Activated naive CD4-positive, alpha-beta T cell treated with anti-CD3 and anti-CD28 coated beads, Interleukin-2, amount 50 U/mL, for 72 hours (primary cell): Measurements from ENCODE around the gene ANO6. TPM values are rescaled to one million over a fixed set of nuclear protein-coding genes. Genes with fewer than 3 reads are reported as not detected.
"Not testable (repeated sequence)": the region's sequence is repeated elsewhere in the genome, so short reads cannot be mapped to it uniquely, and the experiment has no call there.

ENCODE experiments used
- ATAC-seq, 2 donors: fragments of 150-1000 bp; cut with Tn5 transposase; 2 replicates each; pipeline ENCODE4 v1.10.0; 2021; ENCODE audit warnings: mild to moderate bottlenecking in 2 of 2, moderate library complexity in 2 of 2
- DNase-seq, 2 donors: peaks; one replicate each; pipeline ENCODE4 v3.0.0; 2021 to 2022; ENCODE audit warnings: low spot score in 2 of 2
- H3K27ac Mint-ChIP-seq, 2 donors: one replicate each; pipeline ENCODE4 v1.8.0; 2022; ENCODE audit warnings: mild to moderate bottlenecking in 2 of 2, mixed read lengths in 2 of 2
- H3K36me3 Mint-ChIP-seq, 2 donors: one replicate each; pipeline ENCODE4 v1.8.0; 2022; ENCODE audit warnings: mixed read lengths in 2 of 2
- H3K9me3 Mint-ChIP-seq, 2 donors: one replicate each; pipeline ENCODE4 v1.8.0; 2022; ENCODE audit warnings: mixed read lengths in 2 of 2
- total RNA-seq, 2 donors: library from RNA; stranded (reverse); gene quantifications; one replicate each; pipeline ENCODE4 v1.2.3, GENCODE V29; 2022

ANO6 gene
- total RNA-seq, 2 donors from 2014 or later = 13.3 to 25.5 TPM

- Mint-ChIP-seq H3K36me3 (no peaks in the 10 kb centered on the region), H3K27ac (no peak overlapping the region), H3K9me3 (no peaks in the 10 kb centered on the region)
- ATAC-seq = no peak
- DNase-seq = no peak
These were observed 40.8 kb downstream of the ANO6 start for GRCh38 chr12:45256721-45257120.

DNA sequence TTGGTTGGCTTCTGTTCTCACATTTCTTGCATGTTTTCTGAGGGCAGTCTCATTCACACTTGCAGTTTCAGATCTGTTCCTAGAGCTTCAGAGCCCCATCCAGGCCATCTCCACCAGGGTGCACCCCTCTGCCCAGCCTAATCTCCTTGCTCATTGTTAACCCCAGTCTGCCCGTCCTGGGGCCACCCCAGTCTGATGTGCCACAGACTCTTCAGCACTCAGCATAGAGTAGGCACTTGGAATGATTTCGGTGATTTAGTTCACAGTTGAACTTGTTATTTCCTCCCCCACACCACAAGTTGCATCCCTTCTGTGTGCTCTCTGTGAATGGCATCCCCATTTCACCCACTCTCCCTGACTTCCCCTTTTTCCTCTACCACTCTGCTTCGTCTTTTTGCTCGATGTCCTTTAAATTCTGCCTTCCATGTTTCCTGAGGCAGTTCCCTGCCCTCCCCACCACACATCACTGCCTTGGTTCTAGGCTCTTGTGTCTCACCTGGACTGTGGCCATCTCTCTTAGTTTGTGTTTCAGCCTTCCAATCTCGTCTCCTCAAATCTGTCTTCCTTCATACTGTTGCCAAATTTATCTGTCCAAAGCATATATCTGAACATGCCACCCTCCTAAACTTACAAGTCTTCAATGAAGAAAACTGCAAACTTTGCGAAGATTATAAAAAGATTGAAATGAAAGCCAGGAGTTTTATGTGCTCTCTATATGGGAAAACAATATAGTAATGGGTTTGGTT is 41.5 kb downstream of the ANO6 start:
- Mint-ChIP-seq H3K36me3 (peaks cover 0 to 5% of the 10 kb centered on the region in 2 donors), H3K27ac (no peak overlapping the region), H3K9me3 (no peaks in the 10 kb centered on the region)
- ATAC-seq = peak in 1 of 2 donors; percentile 52
- DNase-seq = no peak

DNA sequence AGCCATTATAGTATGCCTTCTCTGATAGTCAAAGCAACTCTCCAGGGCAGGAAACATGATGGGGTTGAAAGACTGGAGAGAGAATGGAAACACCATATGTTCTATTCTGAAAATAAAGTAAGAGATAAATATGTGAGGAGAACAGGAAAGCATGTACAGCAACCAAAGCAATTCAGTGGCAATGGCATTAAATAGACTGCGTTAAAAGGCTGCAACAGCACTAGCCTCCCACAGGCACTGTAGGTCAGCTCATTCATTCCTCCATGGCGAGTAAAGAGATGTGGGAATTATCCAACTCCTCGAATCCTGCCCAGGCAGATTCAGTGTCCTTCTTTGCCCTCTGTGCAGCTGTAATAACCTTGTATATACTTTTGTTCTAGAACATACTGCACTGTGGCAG is 43.8 kb downstream of the ANO6 start:
- no peak for ATAC-seq
- no peak for DNase-seq
- Mint-ChIP-seq H3K36me3 (peaks cover 0 to 5% of the 10 kb centered on the region in 2 donors), H3K9me3 (no peaks in the 10 kb centered on the region), H3K27ac (no peak overlapping the region)

DNA sequence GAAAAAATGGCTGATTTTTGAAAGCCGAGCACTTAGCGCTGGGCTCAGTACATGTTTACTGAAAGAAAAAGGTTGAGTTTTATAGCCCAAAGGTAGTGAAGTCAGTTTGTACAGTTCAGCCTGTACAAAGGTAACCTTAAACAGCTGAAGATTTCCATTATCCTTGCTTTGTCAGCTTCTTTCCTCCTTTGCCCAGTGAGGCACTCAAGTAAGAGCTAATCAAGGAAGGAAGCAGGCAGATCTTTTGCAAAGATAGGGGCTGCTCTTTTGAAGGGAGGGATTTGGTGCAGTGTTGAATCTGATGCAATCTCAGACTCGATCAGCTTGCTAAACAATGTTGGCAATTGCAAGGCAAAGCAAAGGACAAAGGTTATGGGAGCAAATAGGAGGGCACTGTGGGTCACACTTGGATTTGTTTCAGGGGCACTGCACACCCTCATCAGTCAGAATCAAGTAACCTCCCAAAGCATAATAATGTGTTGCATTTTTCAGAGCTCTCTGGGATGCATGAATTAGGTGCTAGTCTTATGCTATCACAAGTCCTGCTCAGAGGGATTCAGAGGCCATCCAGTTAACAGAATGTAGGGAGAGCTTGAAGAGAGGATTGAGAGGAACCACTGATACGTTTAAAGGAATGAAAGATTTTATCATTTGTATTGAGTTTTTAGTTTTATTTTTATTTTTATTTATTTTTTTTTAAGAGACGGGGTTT is 44.4 kb downstream of the ANO6 start:
- no peak overlapping the region for H3K27ac Mint-ChIP-seq
- ATAC-seq = no peak
- H3K36me3 Mint-ChIP-seq = peaks cover 0 to 5% of the 10 kb centered on the region in 2 donors
- H3K9me3 Mint-ChIP-seq = no peaks in the 10 kb centered on the region
- DNase-seq = no peak

DNA sequence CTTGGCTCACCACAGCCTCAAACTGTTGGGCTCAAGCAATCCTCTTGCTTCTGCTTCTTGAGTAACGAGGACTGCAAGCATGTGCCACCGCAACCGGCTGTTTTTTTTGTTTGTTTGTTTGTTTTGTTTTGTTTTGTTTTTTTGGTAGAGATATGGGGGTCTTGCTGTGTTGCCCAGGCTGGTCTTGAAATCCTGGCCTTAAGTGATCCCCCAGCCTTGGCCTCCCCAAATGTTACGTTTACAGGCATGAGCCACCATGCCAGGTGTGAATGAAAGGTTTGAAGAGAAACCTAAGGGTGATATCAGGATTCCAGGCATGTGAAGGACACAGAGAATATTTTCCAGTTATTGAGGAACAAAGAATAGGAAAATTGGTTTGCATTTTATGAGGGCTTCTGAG is 45.0 kb downstream of the ANO6 start:
- peaks cover 0 to 5% of the 10 kb centered on the region in 2 donors for H3K36me3 Mint-ChIP-seq
- DNase-seq (no peak), ATAC-seq (no peak)
- no peak overlapping the region for H3K27ac Mint-ChIP-seq
- no peaks in the 10 kb centered on the region for H3K9me3 Mint-ChIP-seq

GRCh38 chr12:45262185-45262584 is 46.3 kb downstream of the ANO6 start:
- H3K27ac Mint-ChIP-seq, H3K36me3 Mint-ChIP-seq, ATAC-seq, DNase-seq, H3K9me3 Mint-ChIP-seq: not testable (repeated sequence)

DNA sequence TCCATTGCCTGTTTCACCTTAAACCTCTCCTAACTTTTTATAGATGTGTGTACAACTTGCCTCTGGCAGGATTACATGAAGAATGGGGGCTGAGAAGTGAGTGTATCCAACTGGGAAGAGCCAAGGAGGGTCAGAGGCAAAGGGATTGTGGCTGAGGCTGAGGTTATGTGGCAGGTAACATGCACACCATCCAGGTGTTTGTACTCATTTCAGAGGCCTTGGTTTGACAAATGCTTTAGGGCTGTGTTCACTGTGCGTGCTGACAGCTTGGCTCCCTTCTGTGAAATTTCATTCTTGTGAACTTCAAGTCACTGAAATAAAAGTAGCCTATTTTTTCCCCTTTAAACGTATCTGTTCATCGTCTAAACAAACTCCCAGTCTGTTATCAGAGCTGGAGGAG is 47.7 kb downstream of the ANO6 start:
- ATAC-seq (no peak), DNase-seq (no peak)
- H3K27ac Mint-ChIP-seq = no peak overlapping the region
- peaks cover 0 to 5% of the 10 kb centered on the region in 2 donors for H3K36me3 Mint-ChIP-seq
- H3K9me3 Mint-ChIP-seq = no peaks in the 10 kb centered on the region

DNA sequence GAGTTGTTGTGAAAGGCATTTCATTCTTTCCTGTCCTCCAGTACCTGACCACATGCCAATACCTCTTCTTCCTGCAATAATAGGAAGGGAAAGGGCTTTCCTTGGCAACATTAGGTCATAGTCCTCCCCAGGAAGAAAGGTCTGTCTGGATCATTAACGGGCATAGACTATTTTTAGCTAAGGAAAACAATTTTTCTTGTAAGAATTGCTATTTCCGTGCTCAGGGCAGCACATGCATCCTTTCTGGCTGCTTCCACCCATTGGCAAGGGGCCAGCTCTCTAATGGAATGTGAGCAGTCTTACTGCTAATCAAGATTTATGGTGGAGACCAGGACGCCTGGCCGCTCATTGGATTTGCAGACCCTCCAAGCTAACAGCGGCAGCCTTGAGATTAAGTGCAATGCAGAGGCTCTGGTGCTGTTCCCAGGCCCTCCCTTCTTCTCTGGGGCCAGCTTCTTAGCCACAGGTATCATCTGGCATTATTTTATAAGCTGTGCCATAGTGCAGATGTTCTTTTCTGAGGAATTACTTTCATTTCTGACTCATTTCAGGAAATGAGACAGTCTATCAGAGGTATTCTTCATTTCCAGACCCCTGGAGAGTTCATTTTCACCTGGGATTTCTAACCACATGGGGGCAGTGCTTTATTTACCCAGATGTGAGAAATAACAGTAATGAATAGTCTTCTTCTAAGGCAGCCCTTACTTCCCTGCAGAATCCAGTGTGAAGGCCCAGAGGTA is 52.9 kb downstream of the ANO6 start:
- Mint-ChIP-seq H3K27ac (no peak overlapping the region), H3K9me3 (no peaks in the 10 kb centered on the region), H3K36me3 (peaks cover 0 to 9% of the 10 kb centered on the region in 2 donors)
- ATAC-seq (peak in 1 of 2 donors; percentile 24), DNase-seq (no peak)

- Mint-ChIP-seq H3K36me3 (peaks cover 0 to 9% of the 10 kb centered on the region in 2 donors), H3K9me3 (no peaks in the 10 kb centered on the region), H3K27ac (no peak overlapping the region)
- DNase-seq (no peak), ATAC-seq (no peak)
These were observed 53.5 kb downstream of the ANO6 start for GRCh38 chr12:45269412-45269751.

- Mint-ChIP-seq H3K27ac (no peak overlapping the region), H3K9me3 (no peaks in the 10 kb centered on the region), H3K36me3 (peaks cover 0 to 9% of the 10 kb centered on the region in 2 donors)
- DNase-seq (no peak), ATAC-seq (no peak)
These were observed 55.1 kb downstream of the ANO6 start for GRCh38 chr12:45270951-45271350.

DNA sequence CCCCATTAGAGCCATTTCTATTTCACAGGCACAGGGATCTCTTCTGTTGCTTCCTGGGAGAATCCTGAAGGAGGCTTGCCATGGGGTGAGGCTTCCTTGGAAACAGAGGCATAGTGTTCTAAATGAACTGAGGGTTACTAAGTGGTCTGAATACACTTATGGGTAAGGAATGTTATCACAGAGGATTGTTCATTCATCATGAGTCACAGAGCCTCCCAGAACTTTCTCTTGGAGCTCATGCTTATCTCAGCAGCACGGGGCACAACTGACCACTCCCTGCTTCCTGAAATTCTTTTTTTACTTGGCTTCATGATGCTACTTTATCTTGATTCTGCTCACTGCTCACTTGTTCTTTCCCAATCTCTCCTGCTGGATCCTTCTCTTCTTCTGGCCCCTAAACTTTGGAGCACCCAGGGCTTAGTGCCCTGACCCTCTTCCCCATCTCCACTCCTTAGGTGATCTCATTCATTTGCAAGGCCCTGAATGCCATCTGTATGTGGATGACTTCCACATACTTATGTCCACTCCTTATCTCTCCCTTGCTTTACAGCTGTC is 57.9 kb downstream of the ANO6 start:
- DNase-seq (no peak), ATAC-seq (no peak)
- peaks cover 0 to 9% of the 10 kb centered on the region in 2 donors for H3K36me3 Mint-ChIP-seq
- peaks cover 0 to 4% of the 10 kb centered on the region in 2 donors for H3K9me3 Mint-ChIP-seq
- no peak overlapping the region for H3K27ac Mint-ChIP-seq

DNA sequence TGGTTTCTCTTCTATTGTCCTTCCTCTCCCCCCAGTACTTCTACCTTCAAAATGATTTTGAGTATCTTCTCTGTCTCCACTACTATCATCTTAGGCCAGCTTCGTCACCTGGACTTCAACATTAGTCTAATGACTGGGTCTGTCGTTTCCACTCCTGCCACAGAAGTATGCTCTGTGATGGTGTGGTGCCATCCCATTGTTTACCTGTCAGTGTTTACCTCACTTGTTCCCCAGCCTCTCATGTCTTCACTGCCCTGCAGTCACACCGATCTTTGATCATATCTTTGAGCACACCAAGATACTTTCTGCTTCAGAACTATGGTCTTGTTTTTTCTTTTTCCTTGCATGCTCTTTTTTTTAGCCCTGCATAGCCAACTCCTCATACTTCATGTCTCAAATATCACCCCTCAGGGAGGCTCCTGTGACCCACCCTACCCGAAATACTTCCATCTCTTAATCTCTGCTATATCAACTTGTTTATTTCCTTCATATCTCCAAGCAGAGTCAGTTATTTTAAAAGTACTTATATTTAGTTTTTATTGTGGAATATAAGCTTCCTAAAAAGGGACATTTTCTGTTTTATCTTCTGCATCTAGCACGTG is 60.4 kb downstream of the ANO6 start:
- ATAC-seq (no peak), DNase-seq (no peak)
- no peak overlapping the region for H3K27ac Mint-ChIP-seq
- peaks cover 4 to 22% of the 10 kb centered on the region in 2 donors for H3K36me3 Mint-ChIP-seq
- peaks cover 0 to 4% of the 10 kb centered on the region in 2 donors for H3K9me3 Mint-ChIP-seq

GRCh38 chr12:45278447-45278846 is 62.6 kb downstream of the ANO6 start:
- Mint-ChIP-seq H3K27ac (no peak overlapping the region), H3K9me3 (peaks cover 0 to 10% of the 10 kb centered on the region in 2 donors), H3K36me3 (peaks cover 15 to 24% of the 10 kb centered on the region in 2 donors)
- ATAC-seq = no peak
- no peak for DNase-seq

DNA sequence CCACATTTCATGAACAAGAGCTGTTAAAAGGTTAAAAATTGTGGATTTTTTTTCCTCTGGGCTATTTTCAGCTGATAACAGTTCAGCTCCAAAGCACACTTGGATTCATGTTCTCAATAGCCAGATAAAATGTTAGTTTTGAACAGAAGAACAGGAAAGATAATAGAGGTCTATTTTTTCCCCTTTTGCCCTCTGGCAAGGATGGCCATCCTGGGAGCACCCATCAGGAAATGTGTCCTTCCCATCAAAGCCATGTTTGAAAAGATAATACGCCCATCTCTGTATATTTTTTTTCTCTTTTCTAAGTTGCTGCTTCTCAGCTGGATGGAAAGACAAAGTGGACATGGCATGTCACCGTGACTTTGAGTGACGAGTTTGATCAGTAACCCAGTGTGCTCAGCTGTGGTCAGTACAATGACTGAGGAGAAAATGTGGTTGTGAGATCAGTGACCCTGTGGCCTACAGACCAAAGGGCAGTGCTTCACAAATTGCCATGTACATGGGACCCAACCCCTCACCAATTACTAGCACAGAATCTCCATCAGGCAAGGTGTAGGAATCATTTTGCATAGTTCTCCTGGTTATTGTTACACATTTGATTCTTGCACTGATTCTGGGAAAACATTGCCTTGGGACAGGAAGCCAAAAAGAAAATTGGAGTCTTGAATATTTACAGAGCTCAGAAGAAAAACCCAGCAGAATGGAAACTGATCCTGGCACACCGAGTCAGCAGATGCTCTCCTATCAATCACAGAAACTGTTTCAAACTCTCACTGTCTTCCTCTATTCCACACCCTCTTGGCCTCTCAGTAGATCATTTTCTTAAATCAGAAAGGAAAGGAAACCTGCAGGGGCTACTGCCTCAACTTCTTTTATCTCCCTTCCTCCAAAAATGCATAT is 64.3 kb downstream of the ANO6 start:
- H3K27ac Mint-ChIP-seq = no peak overlapping the region
- H3K9me3 Mint-ChIP-seq = peaks cover 0 to 10% of the 10 kb centered on the region in 2 donors
- DNase-seq (no peak), ATAC-seq (no peak)
- H3K36me3 Mint-ChIP-seq = peaks cover 15 to 24% of the 10 kb centered on the region in 2 donors

DNA sequence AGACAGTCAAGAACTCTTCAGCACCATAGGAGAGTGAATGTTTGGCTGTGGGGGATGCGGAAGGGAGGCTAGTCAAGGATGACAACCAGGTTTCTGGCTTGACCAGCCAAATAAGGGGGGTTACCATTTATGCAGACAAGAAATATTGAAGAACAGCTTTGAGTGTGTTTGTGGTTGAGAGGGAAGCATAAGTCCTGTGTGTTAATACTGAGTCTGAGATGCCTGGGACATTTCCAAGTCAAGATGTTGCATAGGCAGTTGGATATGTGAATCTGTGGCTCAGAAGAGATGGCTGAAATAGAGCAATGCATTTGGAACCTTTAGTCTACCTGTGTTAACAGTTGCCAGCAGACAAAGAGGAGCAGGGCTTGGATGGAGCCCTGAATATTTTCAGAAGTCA is 66.1 kb downstream of the ANO6 start:
- Mint-ChIP-seq H3K9me3 (peaks cover 0 to 10% of the 10 kb centered on the region in 2 donors), H3K36me3 (peaks cover 15 to 24% of the 10 kb centered on the region in 2 donors), H3K27ac (no peak overlapping the region)
- no peak for ATAC-seq
- no peak for DNase-seq

GRCh38 chr12:45282411-45282810 is 66.5 kb downstream of the ANO6 start:
- peaks cover 15 to 24% of the 10 kb centered on the region in 2 donors for H3K36me3 Mint-ChIP-seq

More at GRCh38 chr12:45282411-45282810, 66.5 kb downstream of the ANO6 start:
- DNase-seq (no peak), ATAC-seq (no peak)
- peaks cover 0 to 10% of the 10 kb centered on the region in 2 donors for H3K9me3 Mint-ChIP-seq
- no peak overlapping the region for H3K27ac Mint-ChIP-seq
